K562 (cell line): ENCODE data around the gene NAA40. TPM values are rescaled to one million over a fixed set of nuclear protein-coding genes. Genes with fewer than 3 reads are reported as not detected.

Source experiments
- ATF6 ChIP-seq: sonication (generic); formaldehyde crosslinking; IDR thresholded peaks from 2 replicates; pipeline ENCODE4 v1.4.0; 2020; ENCODE audit warnings: mild to moderate bottlenecking, missing genetic modification reagents
- CAMTA2 ChIP-seq: fragments of 250-450 bp; sonication (Bioruptor Pico); conservative IDR thresholded peaks from 2 replicates; pipeline ENCODE4 v1.5.1; 2022
- CBX1 ChIP-seq: sonication (generic); IDR thresholded peaks from 2 replicates; pipeline ENCODE4 v1.6.1; 2016; ENCODE audit warnings: antibody characterized with exemption, low read depth, mild to moderate bottlenecking
- CCNT2 ChIP-seq: IDR thresholded peaks from 2 replicates; pipeline ENCODE4 v1.6.1; 2011; ENCODE audit warnings: borderline replicate concordance, low read depth, mild to moderate bottlenecking, moderate library complexity, mixed read lengths, low read length; ENCODE audit not compliant: insufficient read length; ENCODE audit errors: extremely low read depth
- ELF1 ChIP-seq: fragments of 200-800 bp; sonication (Bioruptor generic); IDR thresholded peaks from 2 replicates; pipeline ENCODE4 v1.6.1; 2016; ENCODE audit warnings: missing genetic modification characterization, missing compliant biosample characterization
- KHSRP ChIP-seq: fragments of 450-650 bp; IDR thresholded peaks from 2 replicates; pipeline ENCODE4 v1.6.1; 2017
- MEF2A ChIP-seq: IDR thresholded peaks from 2 replicates; pipeline ENCODE4 v1.6.1; 2011; ENCODE audit warnings: low read depth, mild to moderate bottlenecking, low read length, moderate library complexity; ENCODE audit not compliant: control insufficient read depth
- NFRKB ChIP-seq: fragments of 450-650 bp; IDR thresholded peaks from 2 replicates; pipeline ENCODE4 v1.6.1; 2016; ENCODE audit warnings: low read depth
- NR2C2 ChIP-seq, 2 experiments: fragments of 200-800 bp in 1 of 2; sonication (Bioruptor generic) in 1 of 2; sonication (generic) in 1 of 2; formaldehyde crosslinking in 1 of 2; IDR thresholded peaks; 2 replicates each; pipeline versions ENCODE4 v1.6.1 to v1.8.0; 2016 to 2022; ENCODE audit warnings: mild to moderate bottlenecking in 1 of 2, missing compliant biosample characterization in 1 of 2, missing genetic modification characterization in 1 of 2, missing genetic modification reagents in 1 of 2
- RBM34 ChIP-seq: fragments of 200-400 bp; formaldehyde crosslinking; IDR thresholded peaks from 2 replicates; pipeline ENCODE4 v1.6.1; 2018; ENCODE audit warnings: low read length, borderline replicate concordance; ENCODE audit not compliant: insufficient read depth
- SP1 ChIP-seq: sonication (generic); formaldehyde crosslinking; IDR thresholded peaks from 2 replicates; pipeline ENCODE4 v1.8.1; 2022; ENCODE audit warnings: mild to moderate bottlenecking, missing genetic modification reagents
- YY1 ChIP-seq, 3 experiments: IDR thresholded peaks; 2 replicates each; pipeline ENCODE4 v1.6.1; 2011; ENCODE audit warnings: low read length in 2 of 3, mild to moderate bottlenecking in 2 of 3, moderate library complexity in 2 of 3, borderline replicate concordance in 1 of 3, control low read depth in 1 of 3, low read depth in 1 of 3; ENCODE audit not compliant: insufficient read depth in 3 of 3, insufficient replicate concordance in 2 of 3, control insufficient read depth in 1 of 3, insufficient read length in 1 of 3; ENCODE audit errors: extremely low read depth in 1 of 3
- ZBTB7A ChIP-seq: IDR thresholded peaks from 2 replicates; pipeline ENCODE4 v1.6.1; 2011; ENCODE audit warnings: low read depth, mild to moderate bottlenecking, low read length, moderate library complexity, borderline replicate concordance; ENCODE audit not compliant: control insufficient read depth
- ZFP36 ChIP-seq: fragments of 150-350 bp; IDR thresholded peaks from 2 replicates; pipeline ENCODE4 v1.6.1; 2018; ENCODE audit warnings: low read length, low read depth; ENCODE audit not compliant: partially characterized antibody
- ZNF41 ChIP-seq: fragments of 250-450 bp; sonication (Bioruptor Pico); conservative IDR thresholded peaks from 2 replicates; pipeline ENCODE4 v1.4.0; 2020; ENCODE audit warnings: mild to moderate bottlenecking
- polyA plus RNA-seq, 8 experiments: library from polyadenylated mRNA; depleted of rRNA in 4 of 8; stranded (reverse) in 5 of 8; unstranded in 3 of 8; fragments of >200 nt; fragmentation: Nextera tagmentation in 2 of 8; fragmentation: Illumina TruSeq in 1 of 8; extraction: Ambion mirVana in 2 of 8; extraction: Trizol in 1 of 8; gene quantifications; 2 replicates each; pipeline versions ENCODE4 v1.2.1 to v1.2.3, GENCODE V29; 2011 to 2014; ENCODE audit warnings: inconsistent platforms in 1 of 8, missing spikeins in 1 of 8
- total RNA-seq, 7 experiments: library from RNA; depleted of rRNA in 6 of 7; stranded (reverse); fragments of >200 nt in 6 of 7; fragmentation: Illumina TruSeq in 2 of 7; extraction: Trizol in 2 of 7; gene quantifications; 2 replicates each; pipeline versions ENCODE4 v1.2.1 to v1.2.3, GENCODE V29; 2011 to 2021; ENCODE audit warnings: low replicate concordance in 1 of 7
- TF ChIP-seq, protein P1 (sequence below): fragments of 450-650 bp; IDR thresholded peaks from 2 replicates; pipeline ENCODE4 v1.6.1; 2018; ENCODE audit warnings: mild to moderate bottlenecking, low read depth; ENCODE audit not compliant: partially characterized antibody
- TF ChIP-seq, protein P2 (sequence below), 2 experiments: IDR thresholded peaks in 1 of 2; conservative IDR thresholded peaks in 1 of 2; 2 replicates each; pipeline ENCODE4 v1.6.1; 2016; ENCODE audit warnings: low read depth in 2 of 2, mild to moderate bottlenecking in 1 of 2, missing compliant biosample characterization in 1 of 2, missing genetic modification characterization in 1 of 2, moderate library complexity in 1 of 2

NAA40 gene
- total and polyA plus RNA-seq, 9 of the 15 experiments (the other 6 are each of a cell fraction or from before 2014, with no cell fraction given), result 6.2 to 39.0 (median 23.1) TPM

DNA sequence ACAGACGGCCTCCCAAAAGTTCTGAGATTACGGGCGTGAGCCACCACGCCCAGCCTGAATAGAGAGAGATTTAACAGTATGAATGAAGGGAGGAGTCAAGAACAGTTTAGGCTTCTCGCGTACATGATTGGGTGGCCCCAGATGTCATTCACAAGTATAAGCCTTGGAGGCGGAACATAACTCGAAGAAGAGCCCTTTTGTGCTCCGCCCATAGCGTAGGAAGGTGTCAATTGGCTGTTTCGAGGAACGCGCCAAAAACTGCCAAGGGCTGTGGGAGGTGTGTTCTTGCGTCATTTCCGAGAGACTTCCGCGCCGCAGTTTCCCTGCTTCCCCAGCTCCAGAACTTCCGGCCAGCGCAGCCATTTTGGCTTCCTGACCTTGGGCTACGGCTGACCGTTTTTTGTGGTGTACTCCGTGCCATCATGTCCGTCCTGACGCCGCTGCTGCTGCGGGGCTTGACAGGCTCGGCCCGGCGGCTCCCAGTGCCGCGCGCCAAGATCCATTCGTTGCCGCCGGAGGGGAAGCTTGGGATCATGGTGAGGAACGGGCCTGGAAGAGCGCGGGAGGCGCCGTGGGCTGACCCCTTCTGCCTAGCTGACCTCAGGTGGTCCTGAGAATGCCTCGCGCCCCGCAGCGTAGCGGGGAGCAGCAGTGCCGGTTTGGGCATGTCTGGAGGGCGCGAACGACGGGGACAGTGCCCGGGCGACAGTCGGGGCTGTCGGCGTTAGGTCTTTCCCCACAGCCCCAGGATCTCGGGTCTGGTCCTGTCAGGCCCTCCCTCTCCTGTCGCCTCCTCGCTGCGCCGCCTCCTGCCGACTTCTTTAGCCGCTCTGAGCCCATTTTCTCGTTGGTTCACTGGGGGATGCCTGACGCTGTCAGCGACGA lies 35.7 kb downstream of the NAA40 start, which contains the start of gene COX8A (continued):
- TF ChIP-seq KHSRP (no peak), ATF6 (CRISPR knock-in tag) (peak; percentile 85; the same call in 1 of the 2 replicates), ZFP36 (peak; percentile 52), MEF2A (no peak), RBM34 (no peak), NR2C2 (CRISPR knock-in tag; IDR thresholded peaks at IDR 0.05) (peak; percentile 86; the same call in 1 of the 2 replicates), NR2C2 (tag; IDR thresholded peaks at IDR 0.05) (peak; percentile 88), ELF1 (peak; percentile 87), CAMTA2 (CRISPR knock-in tag) (no peak), ZBTB7A (peak; percentile 79; the same call in 1 of the 2 replicates), ZNF41 (CRISPR knock-in tag) (no peak), SP1 (CRISPR knock-in tag) (peak; percentile 93), CCNT2 (peak; percentile 54), YY1 (IDR thresholded peaks at IDR 0.05; ENCODE audit: borderline replicate concordance in 1 of 3, control insufficient read depth in 1 of 3, extremely low read depth in 1 of 3, insufficient read depth in 3 of 3, insufficient read length in 1 of 3, insufficient replicate concordance in 2 of 3, low read depth in 1 of 3, low read length in 2 of 3) (peak; percentile 87 to 98 (median 96)), CBX1 (peak; percentile 73; the same call in 1 of the 2 replicates), NFRKB (peak; percentile 96)
- TF ChIP-seq, protein P1, sequence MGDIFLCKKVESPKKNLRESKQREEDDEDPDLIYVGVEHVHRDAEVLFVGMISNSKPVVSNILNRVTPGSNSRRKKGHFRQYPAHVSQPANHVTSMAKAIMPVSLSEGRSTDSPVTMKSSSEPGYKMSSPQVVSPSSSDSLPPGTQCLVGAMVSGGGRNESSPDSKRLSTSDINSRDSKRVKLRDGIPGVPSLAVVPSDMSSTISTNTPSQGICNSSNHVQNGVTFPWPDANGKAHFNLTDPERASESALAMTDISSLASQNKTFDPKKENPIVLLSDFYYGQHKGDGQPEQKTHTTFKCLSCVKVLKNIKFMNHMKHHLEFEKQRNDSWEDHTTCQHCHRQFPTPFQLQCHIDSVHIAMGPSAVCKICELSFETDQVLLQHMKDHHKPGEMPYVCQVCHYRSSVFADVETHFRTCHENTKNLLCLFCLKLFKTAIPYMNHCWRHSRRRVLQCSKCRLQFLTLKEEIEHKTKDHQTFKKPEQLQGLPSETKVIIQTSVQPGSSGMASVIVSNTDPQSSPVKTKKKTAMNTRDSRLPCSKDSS, result no peak
- TF ChIP-seq, protein P2, sequence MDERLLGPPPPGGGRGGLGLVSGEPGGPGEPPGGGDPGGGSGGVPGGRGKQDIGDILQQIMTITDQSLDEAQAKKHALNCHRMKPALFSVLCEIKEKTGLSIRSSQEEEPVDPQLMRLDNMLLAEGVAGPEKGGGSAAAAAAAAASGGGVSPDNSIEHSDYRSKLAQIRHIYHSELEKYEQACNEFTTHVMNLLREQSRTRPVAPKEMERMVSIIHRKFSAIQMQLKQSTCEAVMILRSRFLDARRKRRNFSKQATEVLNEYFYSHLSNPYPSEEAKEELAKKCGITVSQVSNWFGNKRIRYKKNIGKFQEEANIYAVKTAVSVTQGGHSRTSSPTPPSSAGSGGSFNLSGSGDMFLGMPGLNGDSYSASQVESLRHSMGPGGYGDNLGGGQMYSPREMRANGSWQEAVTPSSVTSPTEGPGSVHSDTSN (CRISPR knock-in tag; IDR thresholded peaks at IDR 0.05; ENCODE audit: low read depth), result peak; percentile 46; the same call in 1 of the 2 replicates
- TF ChIP-seq, protein P2 (tag; conservative IDR thresholded peaks at IDR 0.05; ENCODE audit: low read depth), result peak; percentile 94
